Activated CD8-positive, alpha-beta memory T cell treated with anti-CD3 and anti-CD28 coated beads, Interleukin-2, amount 50 U/mL, for 4 hours (primary cell): ENCODE data around the gene CACNG4.
"Not testable (repeated sequence)": the region's sequence is repeated elsewhere in the genome, so short reads cannot be mapped to it uniquely, and the experiment has no call there.

Experiments used
- DNase-seq: peaks from one replicate; pipeline ENCODE4 v3.0.0-alpha.2; 2020

CACNG4 gene

DNA sequence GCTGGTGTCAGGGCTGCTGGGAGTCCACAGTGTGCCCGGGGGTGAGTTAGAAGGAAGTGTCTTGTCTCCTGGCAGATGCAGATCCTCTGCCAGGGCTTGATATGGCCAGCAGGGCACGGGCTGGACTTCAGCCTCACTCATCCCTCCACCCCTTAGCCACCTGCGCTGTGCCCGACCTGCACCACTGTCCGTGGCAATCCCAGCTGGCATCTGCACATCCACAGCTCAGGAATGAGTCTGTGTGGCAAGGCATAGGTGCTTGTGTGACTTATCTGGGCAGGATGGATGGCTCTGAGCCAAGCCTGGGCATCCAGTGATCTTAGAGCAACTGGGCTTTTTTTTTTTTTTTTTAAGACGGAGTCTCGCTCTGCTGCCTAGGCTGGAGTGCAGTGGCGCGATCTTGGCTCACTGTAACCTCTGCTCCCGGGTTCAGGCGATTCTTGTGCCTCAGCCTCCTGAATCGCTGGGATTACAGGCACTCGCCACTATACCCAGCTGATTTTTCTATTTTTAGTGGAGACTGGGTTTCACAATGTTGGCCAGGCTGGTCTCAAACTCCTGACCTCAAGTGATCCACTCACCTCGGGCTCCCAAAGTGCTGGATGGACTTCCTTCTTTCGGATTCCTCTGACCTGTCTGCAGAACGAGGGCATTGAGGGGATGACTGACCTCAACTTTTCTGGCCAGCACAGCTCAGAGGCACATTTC, 57.4 kb downstream of the CACNG4 start:
- no peak for DNase-seq

DNA sequence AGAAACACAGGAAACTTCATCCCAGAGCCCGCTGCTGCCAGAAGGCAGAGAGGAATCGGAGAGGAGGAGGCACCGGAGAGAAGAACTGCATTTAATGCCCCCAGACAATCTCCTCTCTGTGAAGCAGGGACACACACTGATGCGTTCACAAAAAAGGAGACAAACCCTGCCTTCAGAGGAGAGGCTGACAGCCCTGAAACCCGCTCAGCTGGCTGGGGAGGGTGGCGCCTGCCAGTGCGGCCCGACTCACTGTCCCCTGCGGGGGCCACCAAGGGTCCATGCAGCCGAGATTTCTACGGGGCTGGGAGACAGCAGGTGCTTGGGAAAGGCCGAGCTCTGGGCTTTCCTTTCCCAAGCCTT, 57.9 kb downstream of the CACNG4 start:
- no peak for DNase-seq

DNA sequence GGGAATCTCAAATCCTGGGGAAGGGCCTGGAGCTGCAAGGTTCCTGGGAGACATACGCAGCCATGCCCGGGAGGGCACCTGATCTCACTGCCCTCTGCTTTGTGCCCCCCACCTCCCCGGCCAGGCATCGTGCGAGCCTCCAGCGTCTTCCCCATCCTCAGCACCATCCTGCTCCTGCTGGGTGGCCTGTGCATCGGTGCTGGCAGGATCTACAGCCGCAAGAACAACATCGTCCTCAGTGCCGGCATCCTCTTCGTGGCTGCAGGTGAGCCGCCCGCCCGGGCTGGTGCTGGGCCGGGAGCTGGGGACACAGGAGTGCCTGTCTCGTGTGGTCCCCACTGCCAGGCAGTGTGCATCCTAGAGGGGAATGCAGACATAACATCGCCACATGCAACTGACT, 60.2 kb downstream of the CACNG4 start:
- DNase-seq = no peak

DNA sequence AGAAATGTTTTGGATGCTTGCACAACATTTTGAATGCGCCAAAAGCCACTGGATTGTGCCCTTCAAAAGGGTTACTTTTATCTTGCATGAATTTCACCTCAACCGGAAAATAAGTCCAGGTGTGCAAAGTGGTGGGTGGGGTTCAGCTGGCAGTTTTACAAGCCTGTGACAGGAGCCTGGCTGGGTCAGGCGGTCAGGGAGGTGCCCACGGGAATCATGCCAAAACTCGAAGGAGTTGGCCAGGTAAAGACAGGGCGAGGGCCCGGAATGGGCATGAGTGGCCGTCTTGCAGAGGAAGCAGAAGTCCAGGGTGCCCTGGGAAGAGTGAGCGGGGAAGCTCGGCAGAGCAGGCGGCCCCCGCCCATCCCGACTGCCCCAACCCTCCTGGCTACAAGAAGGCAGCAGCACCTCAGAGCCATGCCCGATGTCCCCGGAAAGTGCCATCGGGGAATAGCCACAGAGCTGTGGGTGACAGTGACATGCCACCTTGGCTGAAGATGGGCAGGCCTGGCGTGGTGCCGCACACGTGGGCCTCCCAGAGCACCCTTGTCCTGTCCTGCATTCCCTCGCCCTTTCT, 60.8 kb downstream of the CACNG4 start:
- DNase-seq = no peak

- no peak for DNase-seq
Measured at GRCh38 chr17:67026341-67026740, 61.8 kb downstream of the CACNG4 start.

DNA sequence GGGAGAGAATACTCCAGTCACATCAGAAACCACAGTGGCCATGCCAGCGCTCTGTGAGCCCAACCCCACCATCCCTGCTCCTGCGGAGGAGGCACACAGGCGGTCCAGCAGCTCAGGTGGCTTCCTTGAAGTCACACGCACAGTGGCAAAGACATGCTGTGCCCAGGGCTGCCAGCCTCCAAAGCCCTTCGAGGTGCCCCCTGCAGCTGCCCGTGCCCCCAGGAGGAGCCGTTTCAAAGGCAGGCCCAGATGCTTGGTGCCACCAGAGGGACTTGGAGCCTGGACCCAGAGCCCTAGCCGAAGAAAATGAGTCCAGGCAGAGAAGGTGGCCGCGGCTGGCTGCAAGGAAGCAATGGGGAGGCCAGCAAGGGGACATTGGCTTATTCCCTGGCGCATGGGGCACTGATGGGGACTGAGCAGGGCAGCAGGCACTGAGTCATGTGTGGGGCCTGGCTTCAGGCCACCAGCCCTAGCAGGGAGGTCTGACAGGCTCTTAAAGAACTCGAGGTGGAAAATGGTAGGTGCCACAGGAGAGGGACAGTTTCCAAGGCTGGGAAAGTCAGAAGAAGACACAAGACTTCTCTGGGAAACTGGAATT, 62.6 kb downstream of the CACNG4 start:
- DNase-seq = no peak

- no peak for DNase-seq
Measured at GRCh38 chr17:67030641-67031040, 66.1 kb downstream of the CACNG4 start.

DNA sequence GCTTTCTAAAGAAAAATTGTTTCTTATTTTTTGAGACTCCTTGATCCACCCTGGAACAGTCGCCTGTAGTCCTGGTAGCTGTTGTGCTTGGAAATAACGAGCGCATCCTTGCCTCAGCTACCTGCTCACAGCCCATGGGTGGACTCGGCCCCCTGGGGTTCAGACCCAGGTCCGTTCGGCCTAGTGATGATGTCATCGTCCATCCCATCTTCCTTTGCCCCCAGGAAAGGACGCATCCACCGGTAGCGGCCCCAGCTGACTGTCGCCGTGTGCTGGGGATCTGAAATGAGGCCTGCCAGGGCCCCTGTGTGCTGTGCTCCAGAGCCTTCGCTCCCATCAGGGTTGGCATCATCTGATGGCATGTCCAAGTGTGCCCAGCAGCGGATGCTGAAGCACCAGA, 67.9 kb downstream of the CACNG4 start:
- no peak for DNase-seq

GRCh38 chr17:67032985-67033384, 68.5 kb downstream of the CACNG4 start:
- DNase-seq = no peak

DNA sequence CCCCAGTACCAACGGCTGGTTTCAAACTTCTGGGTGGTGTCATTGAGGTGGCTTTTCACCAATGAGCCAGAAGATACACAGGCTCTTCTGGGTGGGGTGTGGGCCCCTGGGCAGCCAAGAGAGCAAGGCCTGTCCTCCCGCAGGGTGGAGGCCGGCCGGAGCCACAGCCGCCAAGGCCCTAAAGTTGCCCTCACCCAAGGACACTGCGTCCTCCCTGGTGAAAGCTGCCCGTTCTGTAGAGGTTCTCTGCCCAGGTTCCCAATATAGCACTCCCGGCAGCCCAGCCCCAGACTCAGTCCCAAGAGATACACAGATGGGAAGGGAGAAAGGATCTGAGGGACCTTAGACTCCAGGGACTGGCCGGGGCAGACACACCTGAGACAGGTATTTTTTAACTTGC, 69.1 kb downstream of the CACNG4 start:
- DNase-seq = no peak

DNA sequence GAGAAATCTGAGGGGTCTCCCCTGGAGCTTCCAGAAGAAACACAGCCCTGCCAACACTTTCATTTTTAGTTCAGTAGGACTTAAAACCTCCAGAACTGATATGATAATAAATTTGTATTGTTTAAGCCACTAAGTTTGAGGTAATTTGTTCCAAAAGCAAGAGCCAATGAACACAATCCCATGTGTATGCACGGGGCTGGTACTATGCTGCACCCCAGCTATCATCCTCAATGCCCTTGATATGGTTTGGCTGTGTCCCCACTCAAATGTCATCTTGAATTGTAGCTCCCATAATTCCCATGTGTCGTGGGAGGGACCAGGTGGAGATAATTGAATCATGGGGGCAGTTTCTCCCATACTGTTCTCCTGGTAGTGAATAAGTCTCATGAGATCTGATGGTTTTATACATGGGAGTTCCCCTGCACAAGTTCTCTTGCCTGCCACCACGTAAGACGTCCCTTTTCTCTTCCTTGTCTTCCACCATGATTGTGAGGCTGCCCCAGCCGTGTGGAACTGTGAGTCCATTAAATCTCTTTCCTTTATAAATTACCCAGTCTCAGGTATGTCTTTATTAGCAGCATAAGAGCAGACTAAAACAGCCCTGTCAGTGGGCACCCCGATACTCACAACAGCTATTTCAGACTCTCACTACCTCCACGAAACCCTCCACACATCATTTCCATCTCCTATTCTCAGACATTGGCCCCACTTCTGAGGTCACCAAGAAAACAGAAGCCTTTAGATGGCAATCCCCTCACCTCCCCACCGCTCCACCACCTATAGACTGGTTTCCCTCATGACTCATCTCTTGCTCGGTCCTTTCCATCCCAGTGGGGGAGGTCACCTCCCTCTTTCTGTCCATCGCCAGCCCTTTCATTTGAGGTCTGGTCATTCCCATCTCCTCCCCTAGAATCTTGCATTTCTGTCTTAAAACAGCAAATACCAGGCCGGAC, 70.9 kb downstream of the CACNG4 start:
- DNase-seq = no peak

DNA sequence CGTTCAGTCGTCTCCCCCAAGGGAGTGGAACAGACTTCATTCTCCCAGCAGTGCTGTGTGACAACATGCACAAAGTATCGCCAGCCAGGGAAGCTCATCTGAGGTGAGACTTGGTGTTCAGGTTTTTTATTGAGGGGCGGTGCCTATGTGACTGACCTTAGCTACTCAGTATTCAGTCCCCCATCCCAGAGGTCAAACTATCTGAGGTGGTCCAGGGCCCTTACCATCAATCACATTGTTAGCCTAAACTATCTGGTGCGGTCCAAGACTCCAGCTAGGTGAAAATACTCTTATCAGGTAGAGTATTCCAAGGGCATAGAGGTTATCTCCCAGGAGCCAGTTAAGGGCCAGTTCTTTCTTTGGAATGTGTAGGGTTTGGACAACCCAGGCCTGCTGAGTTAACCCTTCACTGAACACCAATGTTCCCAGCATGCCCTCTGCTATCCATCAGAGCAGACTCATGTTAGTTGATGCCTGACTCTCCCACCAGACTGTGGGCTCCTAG, 74.4 kb downstream of the CACNG4 start:
- no peak for DNase-seq

DNA sequence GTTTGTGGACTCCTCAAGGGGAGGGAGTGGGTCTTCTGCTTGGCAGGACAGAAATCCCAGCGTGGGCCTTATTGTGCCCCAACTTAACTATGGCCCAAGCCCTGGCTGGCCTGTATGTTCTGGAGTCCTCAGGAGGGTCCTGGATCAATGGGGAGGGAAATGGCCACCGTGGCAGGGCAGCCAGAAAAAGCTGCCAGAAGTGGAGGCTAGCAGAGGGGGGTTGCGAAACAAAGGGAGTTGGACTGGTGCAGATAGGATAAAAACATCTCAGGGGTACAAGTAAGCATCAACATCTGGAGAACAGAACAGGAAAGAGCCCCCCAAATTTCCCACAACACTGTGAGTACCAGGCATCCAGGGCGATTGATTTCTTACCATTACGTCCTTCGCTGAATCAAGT, 76.1 kb downstream of the CACNG4 start:
- DNase-seq = no peak

DNA sequence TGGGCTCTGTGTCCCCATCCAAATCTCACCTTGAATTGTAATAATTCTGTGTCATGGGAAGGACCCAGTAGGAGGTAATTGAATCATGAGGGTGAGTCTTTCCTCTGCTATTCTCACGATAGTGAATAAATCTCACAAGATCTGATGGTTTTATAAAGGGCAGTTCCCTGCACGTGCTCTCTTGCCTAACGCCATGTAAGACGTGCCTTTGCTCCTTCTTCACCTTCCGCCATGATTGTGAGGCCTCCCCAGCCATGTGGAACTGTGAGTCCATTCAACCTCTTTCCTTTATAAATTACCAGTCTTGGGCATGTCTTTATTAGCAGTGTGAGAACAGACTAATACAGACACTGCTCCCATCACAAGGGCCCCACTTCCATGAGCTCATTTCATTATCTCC, 76.6 kb downstream of the CACNG4 start:
- DNase-seq = not testable (repeated sequence)

DNA sequence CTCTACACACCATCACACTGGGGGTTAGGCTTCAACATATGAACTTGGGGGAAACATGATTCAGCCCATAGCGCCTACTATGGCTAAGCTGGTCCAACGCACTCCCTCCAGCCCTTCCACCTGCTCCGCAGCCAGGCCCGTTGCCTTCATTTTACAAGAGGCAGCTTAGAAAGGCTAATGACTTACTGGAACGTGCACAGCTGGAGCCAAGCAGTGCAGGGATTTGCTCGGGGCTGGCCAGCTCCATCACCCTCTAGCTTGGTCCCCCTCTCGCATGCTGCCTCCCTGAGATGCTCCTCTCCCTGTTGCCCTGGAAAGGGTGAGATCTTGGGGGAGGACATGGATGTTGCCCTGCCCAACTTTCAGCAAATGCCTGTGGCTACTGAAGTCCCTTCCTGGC, 77.0 kb downstream of the CACNG4 start:
- DNase-seq = no peak

- no peak for DNase-seq
Measured at GRCh38 chr17:67041941-67042899, 77.7 kb downstream of the CACNG4 start.

DNA sequence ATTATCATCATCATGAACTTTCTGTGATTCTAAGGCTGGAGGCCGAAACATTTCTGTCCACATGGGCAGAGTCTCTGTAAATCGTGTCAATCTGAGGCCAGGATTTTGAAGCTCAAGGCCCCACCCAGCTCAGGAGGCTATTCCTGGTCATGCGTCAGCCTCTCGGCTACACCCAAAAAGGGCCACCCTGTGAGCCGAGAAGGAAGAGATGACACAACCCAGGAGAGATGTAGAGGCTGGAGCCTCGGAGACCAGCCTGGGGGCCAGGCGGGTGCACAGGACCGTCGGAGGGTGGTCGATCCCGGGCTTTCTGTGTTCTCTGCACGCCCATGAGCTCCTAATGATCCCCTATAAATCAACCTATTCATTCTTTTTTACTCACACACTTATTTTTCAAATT, 78.8 kb downstream of the CACNG4 start:
- DNase-seq = no peak

- no peak for DNase-seq
Measured at GRCh38 chr17:67044016-67044772, 79.7 kb downstream of the CACNG4 start, which contains the start of gene CACNG1. Gene CACNG1, plus strand, starts transcription at chr17:67044554. Its CDS starts 107 bp downstream, at chr17:67044661.

- no peak for DNase-seq
Measured at GRCh38 chr17:67044940-67045339, 80.4 kb downstream of the CACNG4 start.

DNA sequence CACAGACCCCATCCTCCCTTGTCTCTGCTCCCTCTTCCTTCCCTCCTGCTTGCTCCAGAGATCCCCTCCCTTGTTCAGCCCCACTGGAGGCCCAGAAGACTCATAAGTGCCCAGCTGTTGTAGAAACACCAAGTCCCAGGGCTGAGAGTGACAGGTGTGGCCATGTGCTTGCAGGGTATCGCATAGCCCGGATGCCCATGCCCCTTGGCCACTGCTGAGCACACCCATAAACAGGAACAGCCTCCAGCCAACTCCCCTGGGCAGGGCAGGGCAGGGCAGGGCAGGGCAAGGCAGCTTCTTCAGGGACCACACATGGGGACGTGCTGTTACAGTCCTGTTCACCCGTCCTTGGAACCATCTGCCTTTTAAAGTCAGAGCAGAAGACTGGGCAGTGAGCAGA, 81.9 kb downstream of the CACNG4 start:
- DNase-seq = no peak

- no peak for DNase-seq
Measured at GRCh38 chr17:67047382-67047781, 82.9 kb downstream of the CACNG4 start.
